HG03439 (cell line): ENCODE results near the gene TTC39C.

Experiments
- ATAC-seq: cut with Tn5 transposase; IDR thresholded peaks from one replicate; pipeline ENCODE4 v1.9.1; 2021; ENCODE audit warnings: mild to moderate bottlenecking, moderate library complexity; ENCODE audit not compliant: unreplicated experiment

TTC39C gene

DNA sequence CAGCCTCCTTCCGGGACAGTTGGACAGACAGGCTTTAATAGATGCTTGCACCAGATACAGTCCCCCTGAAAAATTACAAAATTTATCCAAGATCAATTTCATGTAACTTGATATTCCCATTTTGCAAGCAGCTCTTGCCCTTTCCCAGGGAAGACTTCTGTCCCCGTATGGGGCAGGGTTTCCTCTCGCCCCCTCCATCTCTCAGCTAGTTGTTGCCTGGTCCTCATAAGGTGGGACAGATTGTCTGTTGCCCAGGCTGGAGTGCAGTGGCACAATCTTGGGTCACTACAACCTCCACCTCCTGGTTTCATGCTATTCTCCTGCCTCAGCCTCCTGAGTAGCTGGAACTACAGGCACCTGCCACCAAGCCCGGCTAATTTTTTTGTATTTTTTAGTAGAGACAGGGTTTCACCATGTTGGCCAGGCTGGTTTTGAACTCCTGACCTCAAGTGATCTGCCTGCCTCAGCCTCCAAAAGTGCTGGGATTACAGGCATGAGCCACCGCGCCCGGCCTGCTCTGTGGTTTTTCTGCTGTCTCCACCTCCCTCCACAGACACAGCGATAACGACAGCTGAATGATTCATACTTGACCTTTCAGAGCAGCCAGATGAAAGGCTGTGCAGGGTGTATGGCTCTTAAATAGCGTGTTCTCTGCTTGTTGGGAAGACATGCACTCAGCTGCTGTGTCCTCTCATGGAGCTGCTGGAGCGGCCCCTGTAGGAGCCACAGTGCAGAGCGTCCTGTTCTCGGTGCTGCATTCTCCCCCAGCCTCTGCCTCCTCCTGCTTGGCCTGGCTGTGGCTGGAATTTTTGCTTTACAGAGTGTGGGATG is 61.4 kb downstream of the TTC39C start:
- ATAC-seq, result peak; percentile 58

- ATAC-seq, result no peak
Measured at GRCh38 chr18:24076950-24077349, 62.4 kb downstream of the TTC39C start.

- no peak for ATAC-seq
Measured at GRCh38 chr18:24078391-24078790, 63.8 kb downstream of the TTC39C start.

DNA sequence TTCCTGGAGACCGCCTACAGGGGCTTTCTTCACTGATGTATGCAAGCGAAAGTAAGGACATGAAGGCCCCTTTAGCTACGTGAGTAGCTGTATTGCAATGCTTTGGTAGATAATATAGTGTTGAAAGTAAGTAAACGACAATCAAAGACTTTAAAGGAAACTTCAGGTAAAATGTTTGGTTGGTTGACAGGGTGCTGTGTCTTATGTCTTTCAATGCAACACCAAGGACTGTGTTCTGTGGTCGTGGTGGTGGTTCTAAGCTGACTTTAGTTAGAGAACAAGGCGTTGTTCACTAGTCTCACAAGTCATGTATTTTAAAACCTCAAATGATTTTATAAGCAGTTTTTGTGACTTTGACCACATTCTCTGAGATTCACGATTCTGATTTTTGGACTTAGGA is 66.3 kb downstream of the TTC39C start:
- no peak for ATAC-seq

- ATAC-seq, result no peak
Measured at GRCh38 chr18:24083550-24083949, 69.0 kb downstream of the TTC39C start.

GRCh38 chr18:24086082-24086481 is 71.5 kb downstream of the TTC39C start:
- no peak for ATAC-seq

GRCh38 chr18:24089076-24089475 is 74.5 kb downstream of the TTC39C start:
- ATAC-seq, result no peak

DNA sequence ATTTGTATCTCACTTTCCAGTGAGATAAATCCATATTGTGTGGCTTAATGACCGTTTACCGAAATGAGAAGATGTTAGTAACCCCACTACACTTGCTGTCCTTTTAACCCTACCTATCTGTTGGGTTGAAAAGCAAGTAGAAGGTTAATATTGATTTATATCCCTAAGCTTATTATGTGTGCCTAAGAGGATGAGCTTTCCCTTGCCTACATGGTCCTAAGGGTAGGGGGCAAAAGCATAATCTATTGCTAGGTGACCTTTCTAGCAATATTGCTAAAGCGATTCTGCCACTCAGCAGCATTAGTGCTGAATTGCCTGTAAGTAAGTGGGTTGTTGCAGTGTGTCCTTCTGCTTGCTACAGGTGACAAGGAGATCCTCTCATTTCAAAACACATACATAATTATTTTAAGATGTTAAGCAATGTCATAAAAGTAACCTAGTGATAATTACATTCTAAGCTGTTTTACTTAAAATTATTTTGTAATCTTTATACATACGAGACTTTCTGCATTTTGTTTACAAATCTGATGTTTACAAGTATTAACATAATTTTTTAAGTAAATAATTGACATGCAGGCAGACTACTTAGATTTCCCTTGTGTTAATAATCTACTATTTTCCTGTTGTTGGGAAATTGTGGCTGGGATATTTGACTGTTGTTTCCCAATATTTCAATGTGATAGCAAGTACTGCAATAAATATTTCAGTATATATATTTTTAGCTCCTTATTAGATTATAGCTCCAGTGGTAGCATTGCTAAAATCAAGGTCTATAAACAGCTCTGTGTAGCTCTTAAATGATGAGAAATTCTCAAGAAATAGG is 75.2 kb downstream of the TTC39C start:
- no peak for ATAC-seq

- no peak for ATAC-seq
Measured at GRCh38 chr18:24090876-24091275, 76.3 kb downstream of the TTC39C start.

DNA sequence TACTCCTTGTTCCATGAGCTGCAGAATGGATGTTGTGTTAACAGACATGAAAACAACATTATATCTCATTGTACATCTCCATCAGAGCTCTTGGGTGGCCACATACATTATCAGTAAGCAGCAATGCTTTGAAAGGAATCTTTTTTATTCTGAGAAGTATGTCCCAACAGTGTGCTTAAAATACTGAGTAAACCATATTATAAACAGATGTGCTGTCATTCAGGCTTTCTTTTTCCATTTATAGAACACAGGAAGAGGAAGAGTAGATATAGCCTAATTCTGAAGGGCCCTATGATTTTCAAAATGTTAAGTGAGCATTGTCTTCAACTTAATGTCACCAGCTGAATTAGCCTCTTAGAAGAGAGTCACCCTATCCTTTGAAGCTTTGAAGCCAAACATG is 80.0 kb downstream of the TTC39C start:
- no peak for ATAC-seq

DNA sequence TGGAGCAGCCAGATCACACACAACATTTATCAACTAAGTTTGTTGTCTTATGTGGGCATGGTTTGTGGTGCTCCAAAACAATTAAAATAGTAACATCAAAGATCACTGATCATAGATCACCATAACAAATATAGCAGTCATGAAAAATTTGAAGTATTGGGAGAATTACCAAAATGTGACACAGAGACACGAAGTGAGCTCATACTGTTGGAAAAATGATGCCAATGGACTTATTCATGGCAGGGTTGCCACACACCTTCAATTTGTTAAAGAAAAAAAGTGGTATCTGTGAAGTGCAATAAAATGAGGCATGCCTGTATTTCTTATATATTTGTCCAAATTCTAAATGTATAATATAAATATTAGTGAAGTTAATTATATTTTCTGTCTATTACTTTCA is 81.4 kb downstream of the TTC39C start:
- no peak for ATAC-seq

DNA sequence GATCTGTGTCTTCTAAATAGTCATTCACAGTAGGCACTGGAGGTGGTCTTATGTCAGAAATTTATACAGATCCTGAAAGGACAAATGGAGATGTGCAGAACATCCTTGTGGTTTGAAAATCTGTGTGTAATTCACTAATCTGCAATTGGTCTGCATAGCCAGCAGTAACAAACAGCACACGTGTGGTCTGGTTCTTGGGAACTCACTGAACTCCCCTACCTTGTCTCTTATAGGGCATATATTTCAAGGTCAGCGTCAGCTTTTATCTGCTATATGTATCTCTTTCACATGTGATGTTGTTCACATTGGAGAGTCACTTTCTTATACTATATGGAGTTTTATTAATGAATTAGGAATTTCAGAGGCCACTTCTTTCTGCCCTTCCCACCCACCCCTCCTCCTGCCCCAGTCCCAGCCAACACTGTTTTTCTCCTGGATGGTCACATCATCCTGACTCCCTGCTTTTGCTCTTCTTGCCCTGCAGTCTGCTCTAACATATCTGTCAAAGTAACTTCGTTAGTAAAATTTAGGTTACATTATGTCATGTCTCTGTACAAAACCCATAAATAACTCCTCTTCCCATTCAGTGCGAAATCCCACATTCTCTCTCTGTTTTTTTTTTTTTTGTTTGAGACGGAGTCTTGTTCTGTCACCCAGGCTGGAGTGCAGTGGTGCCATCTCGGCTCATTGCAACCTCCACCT is 88.9 kb downstream of the TTC39C start:
- no peak for ATAC-seq

GRCh38 chr18:24104486-24104885 is 89.9 kb downstream of the TTC39C start:
- no peak for ATAC-seq

DNA sequence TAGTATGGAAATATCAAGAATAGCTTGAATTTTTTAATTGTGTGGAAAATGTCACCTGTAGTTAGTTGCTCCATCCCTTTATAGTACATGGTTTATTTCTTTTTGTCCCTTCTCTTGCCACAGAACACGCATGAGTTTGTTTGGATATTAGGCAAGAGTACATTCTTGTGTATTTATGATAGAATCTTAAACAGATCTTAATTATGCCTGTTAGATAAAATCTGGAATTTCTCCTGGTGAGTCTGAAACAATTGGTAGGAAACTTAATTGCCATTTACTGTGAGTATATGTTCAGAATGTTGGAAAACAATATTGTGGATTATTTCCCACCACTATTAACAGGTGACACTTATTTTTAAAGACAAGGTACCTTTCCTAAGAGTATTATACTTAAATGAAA is 94.1 kb downstream of the TTC39C start:
- no peak for ATAC-seq

DNA sequence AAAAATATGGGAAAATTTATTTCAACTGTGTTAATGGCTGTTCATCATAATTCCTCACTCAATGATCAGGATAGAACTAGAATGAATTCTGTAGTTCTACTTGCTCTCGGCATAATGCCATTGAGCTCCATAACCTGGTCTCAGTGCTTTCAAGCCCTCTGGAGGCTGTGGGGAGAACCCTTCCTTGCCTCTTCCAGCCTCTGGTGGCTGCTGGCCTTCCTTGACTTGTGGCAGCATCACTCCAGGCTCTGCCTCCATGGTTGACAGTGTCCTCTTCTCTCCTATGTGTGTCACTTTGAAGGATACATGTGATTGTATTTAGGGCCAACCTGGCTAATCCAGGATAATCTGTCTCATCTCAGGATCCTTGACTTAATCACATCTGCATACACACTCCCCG is 97.4 kb downstream of the TTC39C start:
- no peak for ATAC-seq

- no peak for ATAC-seq
Measured at GRCh38 chr18:24112464-24112863, 97.9 kb downstream of the TTC39C start.

DNA sequence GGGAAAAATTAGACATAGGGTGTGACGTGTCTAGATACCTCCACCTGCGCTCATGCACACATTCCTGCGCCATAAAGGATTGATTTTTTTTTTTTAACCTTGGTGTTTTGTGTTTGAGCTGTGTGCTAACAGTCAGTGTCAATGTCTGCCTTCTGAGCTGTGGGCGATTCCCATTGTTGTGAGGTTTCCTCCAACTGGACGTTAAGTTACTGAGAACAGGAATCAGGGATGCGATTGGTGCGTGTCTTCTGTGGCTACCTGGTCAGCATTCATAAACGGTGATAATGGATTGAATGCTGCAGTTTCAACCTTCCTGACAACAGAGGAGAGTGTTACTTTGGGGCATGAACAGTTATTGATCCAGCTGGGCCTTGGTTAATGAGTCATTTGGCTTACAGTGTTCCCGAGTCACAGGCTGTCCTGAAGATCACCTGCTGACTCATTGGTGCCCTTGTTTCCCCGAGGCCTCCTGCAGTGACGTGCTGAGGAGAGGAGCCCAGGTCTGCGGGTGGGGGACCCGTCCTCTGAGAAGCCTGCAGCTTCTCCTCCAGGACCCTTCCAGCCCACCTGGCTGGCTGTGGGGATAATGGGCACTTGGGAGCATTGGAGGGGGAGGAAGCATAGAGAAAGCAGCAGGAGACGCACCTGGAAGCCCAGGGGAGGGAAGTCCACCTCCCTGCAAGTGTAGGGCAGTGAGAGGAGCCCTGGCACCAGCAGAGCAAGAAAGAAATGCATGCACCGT is 98.5 kb downstream of the TTC39C start:
- no peak for ATAC-seq

- ATAC-seq, result no peak
Measured at GRCh38 chr18:24114924-24115549, 100.5 kb downstream of the TTC39C start.

DNA sequence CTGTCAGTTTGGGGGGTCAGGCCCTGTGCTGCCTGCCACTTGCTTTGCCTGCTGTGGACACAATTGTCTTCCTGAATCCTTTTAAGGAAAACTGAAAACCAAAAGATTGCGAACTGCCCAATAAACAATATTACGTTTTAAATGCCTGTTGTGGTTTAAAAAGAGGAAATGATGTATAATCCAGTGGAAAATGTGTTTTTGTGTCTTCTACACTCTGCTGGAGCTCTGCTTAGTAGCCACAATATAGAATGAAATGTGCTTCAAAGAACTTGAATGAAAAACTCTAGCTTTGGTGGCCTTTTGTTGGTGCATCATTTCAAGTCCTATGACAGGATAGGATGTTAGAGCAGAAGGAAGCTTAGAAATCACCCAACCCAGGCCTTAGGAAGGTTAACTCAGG is 101.1 kb downstream of the TTC39C start:
- no peak for ATAC-seq
